Esophagus squamous epithelium (tissue), 5 donors: ENCODE results near the gene RHOU. TPM values are rescaled to one million over a fixed set of nuclear protein-coding genes. Genes with fewer than 3 reads are reported as not detected.

Source experiments
- DNase-seq: peaks from one replicate; lab custom pipeline; 2025; lab: John Stamatoyannopoulos, UW
- H3K27ac ChIP-seq, 4 donors: fragments of 200-600 bp; sonication (generic); one replicate each; pipeline ENCODE4 v1.5.1; 2016 to 2019; ENCODE audit warnings: mild to moderate bottlenecking in 1 of 4
- H3K27me3 ChIP-seq, 4 donors: fragments of 200-600 bp; sonication (generic); 1 replicate in 3 of 4; 2 replicates in 1 of 4; pipeline versions ENCODE4 v1.5.1 to v1.6.0; 2017 to 2021; ENCODE audit warnings: antibody characterized with exemption in 1 of 4
- H3K36me3 ChIP-seq, 3 donors: fragments of 200-600 bp; sonication (generic); one replicate each; pipeline ENCODE4 v1.5.1; 2016 to 2019
- H3K4me1 ChIP-seq, 3 donors: fragments of 200-600 bp; sonication (generic); one replicate each; pipeline ENCODE4 v1.5.1; 2017 to 2019
- H3K4me3 ChIP-seq, 4 donors: fragments of 200-600 bp; sonication (generic); 1 replicate in 3 of 4; 2 replicates in 1 of 4; pipeline ENCODE4 v1.5.1; 2016 to 2019; ENCODE audit warnings: mild to moderate bottlenecking in 2 of 4, moderate library complexity in 1 of 4
- H3K9me3 ChIP-seq, 3 donors: fragments of 200-600 bp; sonication (generic); one replicate each; pipeline ENCODE4 v1.5.1; 2016 to 2019
- CTCF ChIP-seq, 6 experiments: fragments of 450-650 bp in 4 of 6; fragments of 200-600 bp in 2 of 6; sonication (generic) in 2 of 6; IDR thresholded peaks; one replicate each; pipeline ENCODE4 v1.5.1; 2016 to 2019; ENCODE audit warnings: antibody characterized with exemption in 6 of 6, mild to moderate bottlenecking in 4 of 6, moderate library complexity in 4 of 6
- POLR2A ChIP-seq, 4 donors: fragments of 450-650 bp; IDR thresholded peaks; one replicate each; pipeline ENCODE4 v1.6.1; 2017; ENCODE audit warnings: antibody characterized with exemption in 4 of 4, mild to moderate bottlenecking in 4 of 4, moderate library complexity in 3 of 4
- WGBS, 2 donors: methylation state at CpG; one replicate each; pipeline ENCODE4 v1.1.5; 2018; 5-methylcytosine and 5-hydroxymethylcytosine counted together
- intact Hi-C: fragments of 100-400 bp; cut with DNase I; formaldehyde crosslinking; loops from one replicate; pipeline ENCODE4 v1.15.0; 2022
- total RNA-seq, 4 donors: library from RNA; depleted of rRNA; stranded (reverse); fragments of >200 nt; gene quantifications; one replicate each; pipeline ENCODE4 v1.1.0, GENCODE V29; 2016
- donor health status: DM: yes; HTN: yes; CAD: no.

Gene RHOU
- total RNA-seq, 4 donors from 2014 or later: 0.27 to 9.2 (median 2.5) TPM

- intact Hi-C loops: no loop called here
- WGBS, 2 donors: 69 to 85% methylated on average over 27 to 28 of the region's 28 CpGs
- H3K27me3 ChIP-seq: peaks cover 0 to 59% (median 0%) of the 10 kb centered on the region in 4 donors
- no peaks in the 10 kb centered on the region for H3K4me1 ChIP-seq
- TF ChIP-seq CTCF (IDR thresholded peaks at IDR 0.05): no peak
- no peak for TF ChIP-seq POLR2A (IDR thresholded peaks at IDR 0.05)
- H3K36me3 ChIP-seq: no peaks in the 10 kb centered on the region
- no peaks in the 10 kb centered on the region for H3K9me3 ChIP-seq
- no peak overlapping the region for H3K4me3 ChIP-seq
- H3K27ac ChIP-seq: no peak overlapping the region
- no peak for DNase-seq
Observed at GRCh38 chr1:228754646-228755268, 19.5 kb downstream of the RHOU start.

DNA sequence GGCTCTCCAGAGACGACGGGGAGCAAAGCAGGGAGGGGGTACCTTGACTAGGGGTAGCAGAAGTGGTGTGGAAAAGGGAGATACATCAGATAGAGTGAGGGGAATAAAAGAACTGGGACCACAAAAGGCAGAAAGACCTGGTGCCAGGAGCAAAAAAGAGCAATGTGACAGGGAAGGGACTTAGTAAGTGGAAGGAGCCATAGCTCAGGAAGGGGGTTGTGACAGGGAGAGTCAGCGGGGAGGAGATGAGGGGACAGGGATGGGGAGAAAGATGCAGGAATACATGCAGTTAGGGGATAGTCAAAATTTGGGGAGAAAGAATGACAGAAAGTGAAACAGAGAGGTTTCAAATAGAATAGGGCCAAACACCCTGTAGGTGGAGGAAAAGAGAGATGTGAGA, 20.5 kb downstream of the RHOU start:
- H3K4me3 ChIP-seq: no peak overlapping the region
- H3K27ac ChIP-seq: no peak overlapping the region
- no peak for DNase-seq
- H3K9me3 ChIP-seq: no peaks in the 10 kb centered on the region
- intact Hi-C loops: no loop called here
- H3K4me1 ChIP-seq: no peaks in the 10 kb centered on the region
- 81 to 82% methylated on average over 3 of the region's 3 CpGs for WGBS, 2 donors
- peaks cover 0 to 63% (median 0%) of the 10 kb centered on the region in 4 donors for H3K27me3 ChIP-seq
- H3K36me3 ChIP-seq: no peaks in the 10 kb centered on the region
- no peak for TF ChIP-seq POLR2A (IDR thresholded peaks at IDR 0.05)
- no peak for TF ChIP-seq CTCF (IDR thresholded peaks at IDR 0.05)

- DNase-seq: no peak
- Histone ChIP-seq H3K4me3 (no peak overlapping the region), H3K36me3 (no peaks in the 10 kb centered on the region), H3K9me3 (no peaks in the 10 kb centered on the region), H3K27ac (no peak overlapping the region), H3K4me1 (no peaks in the 10 kb centered on the region), H3K27me3 (peaks cover 0 to 56% (median 0%) of the 10 kb centered on the region in 4 donors)
- TF ChIP-seq CTCF (IDR thresholded peaks at IDR 0.05): no peak
- TF ChIP-seq POLR2A (IDR thresholded peaks at IDR 0.05): no peak
- intact Hi-C loops: no loop called here
- WGBS, 2 donors: 51 to 56% methylated on average over 5 of the region's 5 CpGs
Observed at GRCh38 chr1:228756457-228756856, 21.2 kb downstream of the RHOU start.

DNA sequence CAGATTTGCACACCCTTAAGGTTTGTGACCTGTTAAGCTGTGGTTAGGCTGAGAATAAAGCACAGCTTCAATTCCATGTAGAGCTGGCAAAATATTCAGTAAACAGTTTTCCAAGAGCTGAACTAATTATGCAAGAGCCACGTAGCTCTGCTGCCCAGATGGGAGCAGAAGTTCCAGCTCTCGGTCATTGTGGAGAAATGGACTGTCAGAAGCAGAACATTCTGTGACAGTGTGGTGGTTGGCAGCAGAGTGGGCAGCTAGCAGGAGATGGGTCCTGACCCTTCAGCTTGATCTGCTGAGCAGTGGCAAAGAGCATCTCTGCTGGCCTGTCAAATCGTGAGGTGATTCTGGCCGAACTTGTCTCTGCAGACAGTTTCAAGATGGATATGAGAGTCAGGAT, 23.2 kb downstream of the RHOU start:
- H3K4me1 ChIP-seq: no peaks in the 10 kb centered on the region
- no peak overlapping the region for H3K27ac ChIP-seq
- WGBS, 2 donors: 28 to 75% methylated on average over 2 to 4 of the region's 4 CpGs
- peaks cover 0 to 51% (median 0%) of the 10 kb centered on the region in 4 donors for H3K27me3 ChIP-seq
- intact Hi-C loops: no loop called here
- H3K9me3 ChIP-seq: no peaks in the 10 kb centered on the region
- no peaks in the 10 kb centered on the region for H3K36me3 ChIP-seq
- no peak overlapping the region for H3K4me3 ChIP-seq
- TF ChIP-seq CTCF (IDR thresholded peaks at IDR 0.05) (no peak), POLR2A (IDR thresholded peaks at IDR 0.05) (no peak)
- DNase-seq: no peak

DNA sequence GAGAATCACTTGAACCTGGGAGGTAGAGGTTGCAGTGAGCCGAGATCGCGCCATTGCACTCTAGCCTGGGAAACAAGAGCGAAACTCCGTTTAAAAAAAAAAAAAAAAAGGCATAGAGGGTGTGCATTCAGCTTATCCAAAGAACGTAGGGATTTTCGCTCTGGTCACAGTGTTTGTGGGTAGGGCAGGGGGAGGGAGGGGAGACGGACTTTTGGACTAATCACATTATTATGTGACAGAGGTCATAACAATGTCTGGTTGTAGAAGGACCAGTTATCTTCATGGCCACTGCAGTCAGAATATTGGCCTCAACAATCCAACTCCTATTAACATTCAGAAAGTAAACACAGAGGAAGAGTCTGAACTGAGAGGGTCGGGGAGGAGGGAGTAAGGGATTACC, 25.7 kb downstream of the RHOU start:
- H3K4me1 ChIP-seq: no peaks in the 10 kb centered on the region
- no peak for TF ChIP-seq CTCF (IDR thresholded peaks at IDR 0.05)
- 70 to 81% methylated on average over 5 to 9 of the region's 9 CpGs for WGBS, 2 donors
- DNase-seq: no peak
- no peaks in the 10 kb centered on the region for H3K9me3 ChIP-seq
- H3K4me3 ChIP-seq: no peak overlapping the region
- intact Hi-C loops: no loop called here
- no peak overlapping the region for H3K27ac ChIP-seq
- peaks cover 0 to 34% (median 0%) of the 10 kb centered on the region in 4 donors for H3K27me3 ChIP-seq
- H3K36me3 ChIP-seq: no peaks in the 10 kb centered on the region
